ENCODE data around the gene TRPV3. TPM values are rescaled to one million over a fixed set of nuclear protein-coding genes. Genes with fewer than 3 reads are reported as not detected.
"Not testable (repeated sequence)": the region's sequence is repeated elsewhere in the genome, so short reads cannot be mapped to it uniquely, and the experiment has no call there.

The TRPV3 gene
- total RNA-seq, 1 experiment from 2014 or later = 1.3 TPM

DNA sequence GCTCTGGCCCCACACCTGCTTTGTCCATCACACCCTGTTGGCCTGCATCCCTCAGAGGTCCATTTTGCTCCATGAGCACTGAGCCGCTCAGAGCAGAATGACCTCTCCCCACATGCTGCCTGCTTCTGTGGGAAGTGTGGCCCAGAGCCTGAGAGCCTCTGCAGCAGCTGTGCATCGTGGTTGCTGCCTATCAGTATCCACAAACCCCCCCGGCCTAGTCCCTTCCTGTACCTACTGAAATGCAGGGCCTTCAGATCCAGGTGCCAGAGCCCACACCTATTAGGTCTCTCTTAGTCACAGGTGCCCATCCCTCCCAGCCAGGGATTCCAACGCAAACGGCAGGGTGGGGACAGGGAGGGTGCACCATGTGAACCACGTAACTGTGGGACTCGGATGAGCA lies 16.6 kb upstream of the TRPV3 start:
- no peak for DNase-seq (ENCODE audit: low read depth)

DNA sequence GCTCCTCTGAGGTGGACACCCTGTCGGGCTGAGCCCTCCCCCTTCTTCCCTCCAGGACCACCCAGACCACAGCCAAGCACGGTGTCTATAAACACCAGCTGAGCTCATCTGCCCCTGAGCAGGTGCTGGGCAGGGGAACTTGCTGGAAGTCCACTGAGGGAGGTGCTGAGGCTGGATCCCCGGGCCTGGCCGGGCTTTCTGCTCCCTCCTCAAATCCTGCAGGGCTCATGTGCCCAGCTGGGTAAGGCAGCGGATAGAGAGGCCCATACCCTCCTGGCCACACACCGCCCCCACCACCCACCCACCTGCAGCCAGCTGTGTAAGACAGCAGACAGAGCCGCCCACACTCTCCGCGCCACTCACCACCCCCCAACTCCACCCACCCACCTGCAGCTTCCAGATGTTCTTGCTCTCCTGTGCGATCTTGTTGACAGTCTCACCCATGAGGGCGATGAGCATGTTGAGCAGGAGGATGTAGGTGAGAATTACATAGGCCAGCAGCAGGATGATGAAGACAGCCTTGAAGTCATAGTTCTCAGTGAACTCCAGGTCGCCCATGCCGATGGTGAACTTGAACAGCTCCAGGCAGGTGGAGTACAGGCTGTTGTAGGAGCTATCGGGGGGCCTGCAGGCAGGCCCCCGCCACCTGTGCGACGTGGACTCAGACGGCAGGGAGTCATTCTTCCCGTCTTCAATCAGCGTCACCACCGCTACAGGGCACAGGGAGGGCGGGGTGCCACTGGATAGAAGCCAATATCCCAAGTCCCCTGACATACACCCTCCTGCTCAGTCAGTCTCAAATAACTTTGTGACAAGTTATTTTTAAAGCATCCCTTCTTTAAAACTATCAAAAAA lies 15.9 kb upstream of the TRPV3 start:
- no peak for DNase-seq (ENCODE audit: low read depth)

- DNase-seq (ENCODE audit: low read depth) = no peak
Observed at GRCh38 chr17:3572231-3572630, 14.6 kb upstream of the TRPV3 start.

- DNase-seq (ENCODE audit: low read depth) = no peak
Observed at GRCh38 chr17:3571043-3571900, 13.7 kb upstream of the TRPV3 start.

GRCh38 chr17:3569534-3570137 lies 12.0 kb upstream of the TRPV3 start:
- no peak for DNase-seq (ENCODE audit: low read depth)

DNA sequence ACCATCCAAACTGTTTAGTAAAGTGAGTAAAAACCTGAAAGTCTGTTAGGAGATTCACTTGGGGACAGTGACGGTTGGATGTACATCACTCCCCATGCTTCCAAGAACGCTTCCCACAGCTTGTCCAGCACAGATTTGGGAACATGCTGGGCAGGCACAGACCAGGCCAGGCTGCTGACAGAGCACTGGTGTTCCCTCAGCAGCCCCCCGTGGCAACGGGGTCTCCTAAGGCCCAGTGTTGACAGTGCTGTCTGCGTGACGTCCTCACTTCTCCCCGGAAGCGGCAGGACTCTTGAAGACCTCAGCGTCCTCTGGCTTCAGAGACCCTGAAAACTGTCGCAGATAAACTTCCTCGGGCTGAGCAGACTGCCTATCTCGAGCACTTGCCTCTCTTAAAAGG lies 8.9 kb upstream of the TRPV3 start:
- DNase-seq (ENCODE audit: low read depth) = no peak

DNA sequence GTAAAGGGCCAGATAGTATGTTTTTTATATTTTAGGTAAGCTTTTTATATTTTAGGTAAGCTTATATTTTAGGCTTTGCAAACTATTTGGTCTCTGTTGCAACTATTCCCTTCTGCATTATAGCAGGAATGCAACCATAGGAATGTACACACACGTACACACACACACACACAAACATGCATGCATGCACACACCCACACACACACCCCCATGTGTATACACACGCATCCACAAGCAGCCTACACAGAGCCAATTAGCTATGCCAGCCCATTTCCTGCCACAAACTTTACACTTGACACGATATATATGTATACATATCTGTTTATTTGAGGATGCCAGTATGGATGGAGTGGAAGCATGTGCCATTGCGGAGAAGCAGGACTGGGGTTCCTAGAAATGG lies 7.5 kb upstream of the TRPV3 start:
- DNase-seq (ENCODE audit: low read depth) = no peak

DNA sequence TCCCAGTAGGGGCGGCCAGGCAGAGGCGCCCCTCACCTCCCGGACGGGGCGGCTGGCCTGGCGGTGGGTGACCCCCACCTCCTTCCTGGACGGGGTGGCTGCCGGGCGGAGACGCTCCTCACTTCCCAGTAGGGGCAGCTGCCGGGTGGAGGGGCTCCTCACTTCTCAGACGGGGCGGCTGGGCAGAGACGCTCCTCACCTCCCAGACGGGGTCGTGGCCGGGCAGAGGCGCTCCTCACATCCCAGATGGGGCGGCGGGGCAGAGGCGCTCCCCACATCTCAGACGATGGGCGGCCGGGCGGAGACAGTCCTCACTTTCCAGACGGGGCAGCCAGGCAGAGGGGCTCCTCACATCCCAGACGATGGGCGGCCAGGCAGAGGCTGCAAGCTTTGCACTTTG lies 6.6 kb upstream of the TRPV3 start:
- DNase-seq (ENCODE audit: low read depth) = not testable (repeated sequence)

- no peak for DNase-seq (ENCODE audit: low read depth)
Observed at GRCh38 chr17:3559270-3559645, 1.6 kb upstream of the TRPV3 start.

DNA sequence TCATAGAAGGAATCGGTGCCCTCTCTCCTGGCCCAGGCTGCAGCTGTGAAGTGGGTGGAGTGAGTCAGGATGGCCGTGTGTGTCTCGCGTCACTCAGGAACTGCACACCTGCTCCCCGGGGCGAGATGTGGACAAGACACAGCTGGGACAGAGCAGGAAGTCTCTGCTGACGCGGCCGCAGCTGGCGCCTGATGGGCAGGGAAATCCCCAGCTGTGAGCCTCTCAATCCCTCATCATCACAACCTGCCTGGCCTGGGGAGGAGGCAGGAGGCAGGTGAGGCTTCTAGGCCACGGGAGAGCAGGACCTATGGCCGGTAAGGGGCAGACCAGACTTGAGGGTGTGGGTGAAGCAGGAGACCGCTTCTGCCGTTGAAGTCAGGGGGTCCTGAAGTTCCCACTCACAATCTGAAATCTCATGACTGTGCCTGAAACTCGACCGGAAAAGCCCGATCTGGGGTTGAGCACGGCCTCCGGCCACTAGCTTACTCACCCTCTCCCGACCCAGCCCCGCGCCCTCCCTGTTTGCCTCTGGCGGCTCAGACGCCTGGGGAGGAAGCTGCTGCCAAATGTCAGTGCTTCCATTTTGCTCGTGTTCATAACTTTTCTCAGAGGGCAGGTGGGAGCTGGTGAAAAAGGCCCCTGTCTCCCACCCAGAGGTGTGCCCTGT lies 1.1 kb upstream of the TRPV3 start:
- DNase-seq (ENCODE audit: low read depth) = peak; percentile 65

DNA sequence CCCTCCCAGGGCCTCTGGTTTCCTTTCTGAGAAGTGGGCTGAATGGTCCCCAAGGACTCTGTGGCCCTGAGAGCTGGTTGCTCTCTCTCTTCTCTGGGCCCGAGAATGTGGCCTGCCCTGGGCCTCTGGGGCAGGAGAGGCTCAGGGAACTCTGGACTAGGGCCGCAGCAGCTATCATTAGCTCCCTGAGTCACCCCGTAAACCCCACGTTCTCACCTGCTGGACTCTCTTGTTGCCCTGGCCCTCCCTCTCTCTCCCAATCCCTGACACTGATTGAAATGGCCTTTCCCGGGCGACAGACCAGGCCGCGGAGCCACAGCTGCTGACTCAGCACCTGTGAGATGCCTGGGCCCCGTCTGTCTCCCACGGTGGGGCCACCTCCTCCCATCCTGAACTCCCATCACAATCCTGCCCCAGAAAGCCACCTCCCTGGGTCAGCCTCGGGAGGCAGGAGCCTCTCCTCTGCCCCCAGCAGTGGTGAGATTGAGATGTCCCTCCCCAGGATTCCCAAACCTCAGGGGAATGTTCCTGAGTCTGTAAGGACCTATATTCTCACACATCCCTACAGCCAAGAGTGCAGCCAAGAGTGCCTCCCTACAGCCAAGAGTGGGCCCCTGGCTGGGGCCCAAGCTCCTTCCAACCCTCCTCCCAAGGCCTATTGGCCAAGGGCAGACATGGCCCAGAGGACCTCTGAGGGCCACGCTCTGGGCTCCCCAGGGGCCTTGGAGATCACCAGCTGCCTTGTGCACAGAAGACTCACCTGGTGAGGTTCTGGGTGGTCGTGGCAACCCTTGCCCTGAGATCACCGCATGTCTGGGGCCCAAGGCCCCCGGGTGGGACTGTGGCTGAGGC lies 470 bp downstream of the TRPV3 start:
- DNase-seq (ENCODE audit: low read depth) = peak; percentile 7

- DNase-seq (ENCODE audit: low read depth) = no peak
Observed at GRCh38 chr17:3556239-3556915, 1.2 kb downstream of the TRPV3 start.

DNA sequence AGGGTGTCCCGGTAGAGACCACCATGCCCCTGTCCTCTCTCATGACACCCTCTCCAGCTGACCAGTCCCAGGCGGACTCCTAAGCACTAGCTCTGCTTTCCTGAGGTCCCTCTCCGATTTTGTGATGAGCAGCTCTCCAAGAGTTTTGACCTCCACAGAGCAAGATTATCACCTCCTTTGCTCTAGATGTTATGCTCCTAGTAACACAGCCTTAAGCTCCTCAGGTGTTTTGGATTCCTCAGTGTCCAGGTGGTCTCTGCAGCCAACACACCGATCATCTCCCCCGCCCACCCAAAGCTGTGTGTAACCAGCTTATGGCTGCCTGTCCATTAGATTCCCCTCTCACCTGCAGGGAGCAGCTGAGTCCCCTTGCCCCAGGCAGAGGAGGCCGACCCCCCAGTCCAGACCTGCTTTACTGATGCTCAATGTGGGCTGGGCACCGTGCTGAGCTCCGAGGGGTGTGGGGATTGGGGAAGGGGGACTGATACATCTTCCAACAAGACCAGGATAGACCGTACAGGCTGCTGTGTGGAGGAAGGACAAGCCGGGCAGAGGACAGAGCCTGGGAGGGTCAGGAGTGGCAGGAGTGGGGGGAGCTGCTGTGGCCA lies 2.3 kb downstream of the TRPV3 start:
- DNase-seq (ENCODE audit: low read depth) = no peak

GRCh38 chr17:3554440-3554839 lies 3.2 kb downstream of the TRPV3 start:
- no peak for DNase-seq (ENCODE audit: low read depth)

- DNase-seq (ENCODE audit: low read depth) = no peak
Observed at GRCh38 chr17:3553419-3554401, 3.9 kb downstream of the TRPV3 start.

DNA sequence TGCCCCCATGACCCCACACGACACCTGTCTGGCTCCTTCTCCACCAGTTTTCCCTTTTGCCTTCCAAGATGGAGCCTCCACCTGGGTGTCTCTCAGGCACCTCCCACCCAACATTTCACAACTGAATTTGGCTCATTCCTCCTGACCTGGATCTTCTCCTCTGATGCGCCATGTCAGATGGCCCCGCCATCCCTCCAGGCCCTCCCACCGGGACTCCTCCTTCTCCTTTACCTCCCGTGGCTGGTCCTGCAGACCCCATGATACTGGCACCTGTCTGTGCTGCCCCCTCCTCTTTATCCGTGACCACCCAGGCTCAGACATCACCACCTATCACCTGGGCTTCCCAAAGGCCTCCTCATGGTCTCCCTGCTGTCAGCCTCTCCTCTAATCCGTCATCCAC lies 4.7 kb downstream of the TRPV3 start:
- DNase-seq (ENCODE audit: low read depth) = no peak

DNA sequence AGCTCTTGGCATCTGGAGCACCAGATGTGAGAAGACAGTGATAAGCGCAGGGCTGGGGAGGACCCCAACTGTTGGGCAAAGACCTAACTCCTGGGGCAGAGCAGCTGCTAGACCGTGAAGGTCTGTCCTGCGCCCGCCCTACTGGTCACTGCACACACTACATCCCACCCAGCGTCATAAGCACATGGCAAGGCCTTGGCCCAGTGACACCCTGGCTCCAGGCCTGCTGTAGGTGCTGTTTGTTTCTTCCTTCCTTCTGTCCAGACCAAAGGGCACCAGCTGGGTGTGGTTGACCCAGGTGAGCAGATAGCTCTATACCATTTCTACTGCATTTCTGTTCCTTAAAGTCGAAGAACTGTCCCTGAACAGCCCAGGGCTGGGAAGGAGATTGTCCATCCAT lies 6.4 kb downstream of the TRPV3 start:
- DNase-seq (ENCODE audit: low read depth) = no peak

DNA sequence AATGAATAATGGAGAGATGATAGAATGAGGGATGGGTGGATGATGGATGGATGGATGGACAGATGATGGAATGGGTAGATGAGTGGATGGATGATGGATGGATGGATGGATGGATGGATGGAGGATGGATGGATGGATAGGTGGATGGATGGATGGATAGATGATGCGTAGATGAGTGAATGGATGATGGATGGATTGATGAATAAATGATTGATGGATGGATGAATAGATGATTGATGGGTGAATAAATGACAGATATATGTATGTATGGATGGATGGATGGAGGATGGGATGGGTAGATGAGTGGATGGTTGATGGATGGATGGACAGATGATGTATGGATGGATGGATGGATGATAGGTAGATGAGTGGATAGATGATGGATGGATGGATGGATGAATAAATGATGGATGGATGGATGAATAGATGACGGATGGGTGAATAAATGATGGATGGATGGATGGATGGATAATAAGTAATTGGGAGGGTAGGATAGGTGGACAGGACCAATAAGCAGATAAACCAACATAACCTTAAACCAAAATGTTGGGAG lies 7.9 kb downstream of the TRPV3 start:
- no peak for DNase-seq (ENCODE audit: low read depth)
